Central memory CD4-positive, alpha-beta T cell (primary cell): ENCODE data around the gene TEX28.
"Not testable (repeated sequence)": the region's sequence is repeated elsewhere in the genome, so short reads cannot be mapped to it uniquely, and the experiment has no call there.

Experiments
- DNase-seq: peaks from one replicate; pipeline ENCODE4 v3.0.0; 2022

Gene TEX28

GRCh38 chrX:154310616-154311536, 16.0 kb upstream of the TEX28 start:
- no peak for DNase-seq

- DNase-seq = no peak
Observed at GRCh38 chrX:154309041-154309775, 14.3 kb upstream of the TEX28 start.

- DNase-seq = peak; percentile 72
Observed at GRCh38 chrX:154308108-154308946, 13.4 kb upstream of the TEX28 start.

- no peak for DNase-seq
Observed at GRCh38 chrX:154307202-154307601, 12.3 kb upstream of the TEX28 start.

- no peak for DNase-seq
Observed at GRCh38 chrX:154305541-154306205, 10.7 kb upstream of the TEX28 start.

GRCh38 chrX:154304846-154305245, 9.9 kb upstream of the TEX28 start:
- DNase-seq = no peak

GRCh38 chrX:154303476-154303875, 8.6 kb upstream of the TEX28 start:
- DNase-seq = no peak

GRCh38 chrX:154302998-154303397, 8.1 kb upstream of the TEX28 start:
- not testable (repeated sequence) for DNase-seq

- no peak for DNase-seq
Observed at GRCh38 chrX:154300816-154301215, 5.9 kb upstream of the TEX28 start.

GRCh38 chrX:154298312-154298711, 3.4 kb upstream of the TEX28 start:
- DNase-seq = no peak

GRCh38 chrX:154296731-154297130, 1.8 kb upstream of the TEX28 start:
- no peak for DNase-seq

- no peak for DNase-seq
Observed at GRCh38 chrX:154295664-154296310, 863 bp upstream of the TEX28 start, which contains the start of gene TKTL1. Gene TKTL1, plus strand, starts transcription at chrX:154295795. Its CDS starts 65 bp downstream, at chrX:154295860.

GRCh38 chrX:154286406-154286805, 8.5 kb downstream of the TEX28 start:
- DNase-seq = not testable (repeated sequence)

GRCh38 chrX:154284489-154285338, 10.2 kb downstream of the TEX28 start:
- not testable (repeated sequence) for DNase-seq

- not testable (repeated sequence) for DNase-seq
Observed at GRCh38 chrX:154269245-154269644, 25.7 kb downstream of the TEX28 start.

GRCh38 chrX:154263072-154263471, 31.9 kb downstream of the TEX28 start:
- not testable (repeated sequence) for DNase-seq

GRCh38 chrX:154258711-154259110, 36.2 kb downstream of the TEX28 start:
- not testable (repeated sequence) for DNase-seq

- DNase-seq = not testable (repeated sequence)
Observed at GRCh38 chrX:154257282-154257681, 37.6 kb downstream of the TEX28 start, which contains the start of gene OPN1MW3. Gene OPN1MW3, plus strand, starts transcription at chrX:154257582. Its CDS starts 38 bp downstream, at chrX:154257620.

GRCh38 chrX:154248076-154248475, 46.8 kb downstream of the TEX28 start:
- DNase-seq = not testable (repeated sequence)

- DNase-seq = peak; percentile 78
Observed at GRCh38 chrX:154247377-154248045, 47.4 kb downstream of the TEX28 start.
